Activated T-cell treated with anti-CD3 and anti-CD28 coated beads for 24 hours (primary cell): ENCODE results near the gene LPO.

ENCODE experiments used
- DNase-seq: peaks from one replicate; pipeline ENCODE4 v3.0.0-alpha.2; 2020; ENCODE audit warnings: low read depth

The LPO gene

DNA sequence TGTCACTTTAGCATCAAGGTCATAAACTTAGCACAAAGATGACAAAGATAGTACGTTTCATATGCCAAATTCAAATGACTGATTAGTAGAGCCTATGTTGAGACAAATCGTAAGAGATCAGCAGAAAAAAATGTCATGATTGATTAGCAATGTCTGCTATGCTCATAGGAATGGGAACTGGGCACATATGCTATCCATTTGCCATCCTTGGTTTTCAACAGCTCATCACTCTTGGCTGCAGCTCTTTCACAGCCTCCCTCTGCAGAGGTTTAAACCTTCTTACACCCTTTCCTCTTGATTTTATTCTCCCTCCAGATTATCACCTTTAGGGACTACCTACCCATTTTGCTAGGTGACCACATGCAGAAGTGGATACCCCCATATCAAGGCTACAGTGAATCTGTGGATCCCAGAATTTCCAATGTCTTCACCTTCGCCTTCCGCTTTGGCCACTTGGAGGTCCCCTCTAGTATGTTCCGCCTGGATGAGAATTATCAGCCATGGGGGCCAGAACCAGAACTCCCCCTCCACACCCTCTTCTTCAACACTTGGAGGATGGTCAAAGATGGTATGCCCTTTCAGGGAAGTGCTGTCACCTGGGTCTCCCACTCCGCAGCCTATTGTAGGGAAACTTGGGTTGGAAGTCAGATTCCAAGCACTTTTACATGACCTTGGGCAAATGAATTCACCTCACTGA, 26.2 kb downstream of the LPO start:
- DNase-seq = no peak

DNA sequence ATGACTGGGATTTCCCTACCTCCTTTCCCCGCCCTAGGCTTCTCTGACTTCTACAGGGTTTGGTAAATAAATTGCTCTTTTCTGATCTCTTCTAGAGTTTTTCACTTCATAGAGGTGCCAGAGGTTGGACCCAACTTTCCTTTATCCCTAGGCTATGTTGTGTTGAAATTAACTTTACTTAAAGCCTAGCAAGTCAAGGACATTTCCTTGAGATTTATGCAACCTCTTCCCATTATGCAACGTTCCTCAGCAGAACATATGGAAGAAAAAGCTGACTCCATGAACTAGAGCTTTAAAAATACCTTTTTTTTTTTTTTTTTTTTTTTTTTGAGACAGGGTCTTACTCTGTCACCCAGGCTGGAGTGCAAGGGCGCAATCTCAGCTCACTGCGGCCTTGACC, 26.9 kb downstream of the LPO start:
- no peak for DNase-seq

DNA sequence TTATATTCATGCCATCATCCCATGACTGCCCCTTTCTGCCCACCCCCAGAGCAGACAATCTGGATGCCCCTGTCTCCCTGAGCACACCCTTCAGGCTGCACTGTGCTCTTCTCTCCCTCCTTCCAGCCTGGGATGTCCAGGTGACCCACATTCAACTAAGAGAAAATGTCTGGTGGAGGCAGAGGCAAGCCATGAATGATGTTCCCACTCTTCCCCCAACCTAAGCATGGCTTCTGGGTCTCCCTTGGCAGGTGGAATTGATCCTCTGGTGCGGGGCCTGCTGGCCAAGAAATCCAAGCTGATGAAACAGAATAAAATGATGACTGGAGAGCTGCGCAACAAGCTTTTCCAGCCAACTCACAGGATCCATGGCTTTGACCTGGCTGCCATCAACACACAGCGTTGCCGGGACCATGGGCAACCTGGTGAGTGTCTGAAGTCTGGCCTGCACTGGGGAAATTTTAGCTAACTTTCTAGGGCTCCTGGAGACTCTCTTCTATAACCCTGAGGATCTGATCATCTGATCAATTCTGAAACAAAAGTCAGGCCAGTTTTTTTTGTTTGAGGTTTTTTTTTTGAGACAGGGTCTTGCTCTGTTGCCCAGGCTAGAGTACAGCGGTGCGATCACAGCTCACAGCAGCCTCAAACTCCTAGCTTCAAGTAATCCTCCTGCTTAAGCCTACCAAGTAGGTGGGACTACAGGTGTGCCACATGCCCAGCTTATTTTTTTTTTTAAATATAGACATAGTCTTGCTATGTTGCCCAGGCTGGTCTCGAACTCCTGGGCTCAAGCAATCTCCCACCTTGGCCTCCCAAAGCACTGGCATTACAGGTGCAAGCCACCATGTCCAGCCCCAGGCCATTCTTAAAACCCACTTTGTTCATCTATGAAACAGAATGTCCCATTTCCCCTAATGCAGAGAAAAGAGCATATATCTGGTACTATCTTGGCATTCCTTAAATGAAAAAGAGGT, 27.8 kb downstream of the LPO start:
- DNase-seq = no peak

DNA sequence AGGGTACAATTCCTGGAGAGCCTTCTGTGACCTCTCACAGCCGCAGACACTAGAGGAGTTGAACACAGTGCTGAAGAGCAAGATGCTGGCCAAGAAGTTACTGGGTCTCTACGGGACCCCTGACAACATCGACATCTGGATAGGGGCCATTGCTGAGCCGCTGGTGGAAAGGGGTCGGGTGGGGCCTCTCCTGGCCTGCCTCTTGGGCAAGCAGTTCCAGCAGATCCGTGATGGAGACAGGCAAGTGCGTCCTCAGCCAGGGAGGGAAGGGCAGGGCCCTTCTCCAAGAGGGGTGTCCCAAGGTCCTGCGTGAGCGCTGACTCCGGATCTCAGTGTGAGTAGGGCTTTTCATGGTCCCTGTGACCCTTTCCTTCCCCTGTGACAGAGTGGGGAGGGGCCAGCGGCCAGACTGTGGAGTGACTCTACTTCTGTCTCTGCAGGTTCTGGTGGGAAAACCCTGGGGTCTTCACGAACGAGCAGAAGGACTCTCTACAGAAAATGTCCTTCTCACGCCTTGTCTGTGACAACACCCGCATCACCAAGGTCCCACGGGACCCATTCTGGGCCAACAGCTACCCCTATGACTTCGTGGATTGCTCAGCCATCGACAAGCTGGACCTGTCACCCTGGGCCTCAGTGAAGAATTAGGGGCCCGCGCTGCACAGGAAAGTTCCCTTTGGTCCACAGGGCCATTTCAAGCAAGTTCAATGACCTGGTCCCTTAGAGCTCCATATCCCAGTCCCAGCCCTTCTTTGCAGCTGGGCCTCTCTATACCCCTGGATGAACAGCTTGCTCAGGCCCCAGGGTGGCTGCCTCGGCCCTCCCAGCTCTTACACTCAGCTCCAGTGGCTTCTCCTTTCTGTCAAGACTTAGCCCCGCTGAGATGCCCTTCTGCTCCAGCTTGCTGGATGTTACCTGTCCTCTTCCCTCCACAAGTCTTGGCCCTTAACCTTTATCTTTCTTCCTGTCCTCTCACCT, 29.3 kb downstream of the LPO start:
- DNase-seq = no peak

DNA sequence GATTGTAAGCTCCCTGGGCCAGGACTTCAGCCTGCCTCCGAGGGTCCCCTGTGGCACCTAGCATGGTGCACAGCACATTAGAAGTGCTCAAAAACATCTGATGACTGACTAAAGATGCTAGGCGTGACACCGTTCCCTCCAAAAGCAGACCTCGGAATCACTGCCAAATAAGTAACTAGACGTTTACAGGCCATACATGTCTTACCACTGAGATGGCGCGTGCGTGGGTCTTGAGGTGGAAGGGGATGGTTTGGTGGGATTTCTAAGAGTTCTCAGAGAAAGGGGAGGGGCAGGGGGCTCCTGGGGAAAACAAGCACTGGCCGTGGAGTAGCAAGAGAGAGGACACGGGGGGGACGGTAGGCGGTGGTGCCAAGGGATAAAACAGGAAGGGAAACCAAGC, 29.9 kb downstream of the LPO start:
- no peak for DNase-seq

DNA sequence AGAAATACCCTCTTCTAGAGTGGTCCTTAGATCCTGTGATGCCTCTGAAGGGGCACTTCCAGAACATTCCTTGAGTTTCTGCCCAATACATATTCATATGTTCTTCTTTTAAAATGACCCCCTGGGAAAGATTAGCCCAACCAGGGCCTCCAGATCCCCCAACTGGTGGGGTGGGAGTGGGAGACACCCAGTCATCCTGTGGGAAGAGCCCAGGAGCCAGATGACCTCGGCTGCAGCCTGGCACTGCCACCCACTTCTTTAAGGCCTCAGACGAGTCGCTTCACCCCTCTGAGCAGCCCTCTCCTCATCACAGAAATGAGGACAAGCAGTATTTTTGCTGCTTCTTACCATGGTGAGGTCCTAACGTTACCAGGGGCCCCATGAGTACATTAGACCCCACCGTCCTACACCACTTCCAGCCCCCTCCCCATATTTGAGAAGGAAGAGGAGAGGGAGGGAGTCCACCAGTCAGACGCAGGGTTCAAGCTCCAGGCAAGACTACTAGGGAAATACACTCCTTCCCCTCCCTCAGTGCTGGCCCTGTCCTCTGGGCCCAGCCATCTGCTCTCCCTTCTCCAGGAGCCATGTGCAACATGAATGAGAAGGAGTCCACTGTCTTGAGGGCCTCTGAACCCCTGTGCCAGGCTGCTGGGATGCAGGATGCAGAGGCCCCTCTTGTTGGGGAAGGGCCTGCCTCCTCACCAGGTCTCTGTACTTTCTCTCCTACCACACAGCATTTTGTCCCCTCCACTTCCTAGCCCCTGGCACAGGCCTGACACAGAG, 30.6 kb downstream of the LPO start:
- DNase-seq = no peak

DNA sequence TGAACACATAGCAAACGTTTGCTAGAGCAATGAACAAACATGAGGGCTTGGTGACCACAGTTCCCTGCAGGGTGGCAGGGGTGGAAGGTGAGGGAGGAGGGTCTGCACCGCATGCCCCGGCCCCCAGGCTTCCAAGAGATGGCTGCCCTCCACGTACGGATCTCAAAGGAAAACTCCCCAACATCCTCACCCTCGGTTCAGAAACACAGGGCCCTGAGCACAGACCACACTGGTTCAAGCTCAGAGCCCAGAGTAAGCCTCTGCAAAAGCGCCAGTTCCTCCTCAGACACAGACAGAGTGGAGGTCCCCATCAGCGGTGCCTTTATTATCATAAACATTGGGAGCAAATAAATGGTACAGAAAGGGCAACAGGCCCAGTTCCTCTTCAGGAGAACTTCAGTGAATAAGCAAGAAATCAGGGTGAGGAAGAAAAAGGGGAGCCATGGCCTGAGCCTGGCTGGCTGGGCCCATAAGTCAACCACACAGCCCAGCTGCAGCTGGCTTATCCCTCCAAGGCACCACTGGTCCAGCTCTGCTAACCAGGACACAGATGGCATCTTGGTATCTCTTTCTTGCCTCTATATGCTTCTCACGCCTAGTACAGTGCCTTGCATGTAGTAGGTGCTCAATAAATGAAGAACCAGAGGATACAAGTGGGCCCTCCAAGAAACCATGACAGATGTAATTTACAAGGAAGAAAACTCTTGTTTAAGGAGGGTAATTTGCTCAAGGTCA, 31.3 kb downstream of the LPO start:
- no peak for DNase-seq

DNA sequence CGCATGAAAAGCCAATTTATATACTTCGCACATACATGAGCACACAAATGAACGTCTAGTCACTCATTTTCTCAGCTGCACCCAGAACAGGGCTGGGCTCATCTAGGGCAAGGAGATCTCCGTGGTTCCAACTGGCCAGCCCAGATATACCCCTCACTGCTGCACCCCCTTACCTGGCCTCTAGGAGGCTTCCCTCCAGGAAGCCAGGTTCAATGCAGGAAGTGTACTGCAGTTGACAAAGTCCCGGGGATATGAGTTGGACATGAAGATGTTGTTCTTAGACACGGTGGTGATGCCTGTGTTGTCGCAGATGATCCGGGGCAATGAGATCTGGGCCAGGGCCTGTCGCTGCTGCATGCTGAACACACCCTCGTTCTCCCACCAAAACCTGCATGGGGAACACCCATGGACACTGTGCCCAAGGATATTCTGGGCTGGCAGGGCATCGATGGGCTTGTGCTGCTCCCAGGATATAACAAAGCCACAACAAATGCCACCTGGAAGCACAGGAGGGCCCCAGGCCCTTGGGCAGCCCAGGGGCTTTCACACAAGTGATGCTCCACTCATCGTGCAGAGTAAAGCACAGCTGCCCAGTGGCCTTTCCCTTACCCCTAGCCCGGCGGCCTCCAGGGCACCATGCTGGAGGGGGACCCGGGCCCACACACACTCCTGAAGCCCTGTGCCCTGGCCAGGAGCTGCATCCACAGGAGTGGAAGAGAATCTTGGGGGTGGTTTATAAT, 32.3 kb downstream of the LPO start:
- no peak for DNase-seq

DNA sequence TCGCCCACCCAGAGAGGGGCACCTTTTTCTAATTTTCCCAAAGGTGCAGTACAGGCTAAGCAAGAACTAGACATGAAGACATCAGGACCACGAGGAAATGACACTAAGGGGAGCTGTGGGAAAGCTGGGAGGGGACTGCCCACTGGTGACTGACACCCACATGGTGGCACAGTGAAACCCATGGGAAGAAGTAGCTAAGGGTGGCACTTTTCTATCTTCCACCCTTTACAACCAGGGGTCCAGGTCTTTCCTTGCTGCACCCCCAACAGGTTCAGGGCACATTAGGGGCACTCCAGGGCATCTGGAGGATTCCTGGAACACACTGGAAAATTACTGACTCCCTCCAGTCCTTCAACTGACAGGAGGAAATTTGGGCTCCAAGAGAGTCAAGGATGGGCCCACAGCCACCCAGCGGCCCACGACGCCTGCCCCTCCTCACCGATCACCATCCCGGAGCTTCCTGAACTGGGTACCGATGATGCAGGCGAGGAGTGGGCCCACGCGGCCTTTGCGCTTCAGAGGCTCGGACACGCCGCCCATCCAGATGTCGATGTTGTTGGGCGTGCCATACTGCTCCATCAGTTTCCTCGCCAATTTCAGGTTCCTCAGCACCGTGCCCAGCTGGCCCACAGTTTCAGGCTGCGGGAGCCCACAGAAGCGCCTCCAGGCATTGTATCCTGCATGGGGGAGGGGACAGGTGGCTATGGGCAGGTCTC, 33.0 kb downstream of the LPO start:
- no peak for DNase-seq

DNA sequence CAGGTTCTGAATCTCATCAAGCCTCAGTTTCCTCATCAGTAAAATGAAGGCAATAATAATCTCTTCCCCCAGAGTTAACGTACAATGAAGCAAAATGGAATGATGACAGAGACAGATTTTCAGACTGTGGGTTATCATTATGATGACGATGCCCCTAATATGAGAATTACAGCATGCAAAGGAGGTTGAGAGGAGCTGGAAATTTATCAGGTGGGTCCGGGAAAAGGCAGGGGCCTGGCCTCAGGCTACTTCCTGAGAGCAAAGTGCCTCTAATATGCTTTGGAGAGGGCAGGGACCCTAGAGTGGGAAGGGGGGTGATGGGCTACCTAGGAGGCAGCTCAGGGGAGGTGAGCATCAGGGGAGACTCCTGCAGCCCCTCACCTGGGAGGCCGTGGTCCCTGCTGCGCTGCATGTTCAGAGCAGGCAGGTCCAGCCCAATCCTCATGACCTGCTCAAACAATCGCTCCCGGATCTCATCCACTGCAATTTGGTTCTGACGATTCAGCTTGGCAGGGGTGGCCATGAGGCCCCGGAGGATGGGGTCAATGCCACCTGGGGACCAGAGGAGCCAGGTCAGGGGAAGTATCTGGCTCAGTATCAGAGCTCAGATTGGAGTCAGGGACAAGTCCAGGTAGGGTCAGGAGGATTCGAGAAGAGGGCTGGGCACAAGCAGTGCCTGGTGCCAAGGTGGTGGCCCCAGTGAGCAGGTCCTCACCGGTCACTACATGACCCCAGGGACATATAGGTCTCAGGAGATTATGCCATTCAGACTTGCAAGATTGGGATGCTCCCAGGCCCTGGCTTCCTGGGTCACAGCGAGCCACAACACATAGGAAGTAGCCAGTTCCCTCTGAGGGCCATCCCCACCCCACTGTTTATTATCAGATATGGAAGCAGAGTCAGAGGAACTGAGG, 34.2 kb downstream of the LPO start:
- no peak for DNase-seq

DNA sequence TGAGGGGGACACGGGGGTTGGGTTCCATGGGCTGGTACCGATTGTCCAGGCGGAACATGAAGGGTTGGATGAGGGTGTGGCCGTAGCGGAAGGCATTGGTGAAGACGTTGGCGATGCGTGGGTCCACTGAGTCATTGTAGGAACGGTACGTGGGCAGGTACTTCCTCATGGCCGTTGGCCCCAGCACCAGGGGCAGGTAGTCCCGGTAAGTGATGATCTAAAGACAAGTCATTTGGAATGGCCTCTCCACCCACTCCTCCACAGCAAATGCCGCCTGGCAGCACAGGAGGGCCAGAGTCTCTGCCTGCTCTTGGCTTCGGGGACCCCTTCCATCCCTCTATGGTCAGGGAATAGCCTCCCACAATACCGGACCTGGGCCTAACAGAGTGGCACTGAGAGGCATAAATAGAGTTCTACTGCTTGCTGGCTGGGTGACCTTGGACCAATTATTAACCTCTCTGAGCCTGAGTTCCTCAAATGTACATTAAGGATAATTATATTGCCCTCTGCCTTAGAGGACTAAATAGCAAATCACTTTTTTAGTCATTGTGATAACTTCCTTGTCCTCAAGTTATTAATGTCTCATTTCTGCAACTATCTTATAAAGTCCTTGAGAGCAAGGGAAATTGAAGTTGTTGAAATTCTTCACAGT, 35.2 kb downstream of the LPO start:
- no peak for DNase-seq

DNA sequence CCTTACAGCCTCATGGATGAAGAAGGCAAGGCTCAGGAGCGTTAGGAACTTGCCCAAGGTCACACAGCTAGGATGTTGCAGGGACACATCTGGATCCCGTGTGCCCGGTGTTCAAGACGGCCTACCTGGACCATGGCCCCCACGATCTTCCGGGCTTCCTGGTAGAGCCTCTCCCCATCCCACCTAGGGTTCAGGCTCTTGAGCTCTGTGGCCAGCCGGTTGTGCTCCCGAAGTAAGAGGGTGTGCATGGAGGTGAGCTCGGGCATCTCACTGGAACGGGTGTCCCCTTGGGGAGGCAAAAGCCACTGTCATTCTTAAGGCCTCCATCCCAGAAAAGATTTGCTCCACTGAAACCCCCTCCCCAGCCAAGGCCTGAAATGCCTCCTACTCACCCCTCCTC, 37.0 kb downstream of the LPO start:
- DNase-seq = no peak

DNA sequence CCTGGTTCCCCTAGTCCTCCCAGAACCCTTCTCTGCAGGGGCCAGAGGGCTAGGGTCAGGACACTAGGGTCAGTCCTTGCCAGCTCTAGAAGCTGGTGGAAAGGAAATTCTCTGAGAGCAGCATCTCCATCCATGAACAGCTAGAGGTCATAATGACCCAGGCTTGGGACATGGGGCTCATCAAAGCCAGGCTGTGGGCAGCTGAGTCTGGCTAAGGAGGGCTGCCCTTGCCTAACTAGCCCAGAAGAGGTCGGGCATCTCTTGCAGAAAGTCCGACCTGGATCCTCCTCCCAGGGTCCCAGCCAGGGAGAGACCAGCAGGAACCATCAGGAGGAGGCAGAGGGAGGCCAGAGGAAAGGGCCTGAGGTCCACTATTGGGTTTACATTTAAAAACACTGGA, 38.0 kb downstream of the LPO start:
- DNase-seq = no peak

DNA sequence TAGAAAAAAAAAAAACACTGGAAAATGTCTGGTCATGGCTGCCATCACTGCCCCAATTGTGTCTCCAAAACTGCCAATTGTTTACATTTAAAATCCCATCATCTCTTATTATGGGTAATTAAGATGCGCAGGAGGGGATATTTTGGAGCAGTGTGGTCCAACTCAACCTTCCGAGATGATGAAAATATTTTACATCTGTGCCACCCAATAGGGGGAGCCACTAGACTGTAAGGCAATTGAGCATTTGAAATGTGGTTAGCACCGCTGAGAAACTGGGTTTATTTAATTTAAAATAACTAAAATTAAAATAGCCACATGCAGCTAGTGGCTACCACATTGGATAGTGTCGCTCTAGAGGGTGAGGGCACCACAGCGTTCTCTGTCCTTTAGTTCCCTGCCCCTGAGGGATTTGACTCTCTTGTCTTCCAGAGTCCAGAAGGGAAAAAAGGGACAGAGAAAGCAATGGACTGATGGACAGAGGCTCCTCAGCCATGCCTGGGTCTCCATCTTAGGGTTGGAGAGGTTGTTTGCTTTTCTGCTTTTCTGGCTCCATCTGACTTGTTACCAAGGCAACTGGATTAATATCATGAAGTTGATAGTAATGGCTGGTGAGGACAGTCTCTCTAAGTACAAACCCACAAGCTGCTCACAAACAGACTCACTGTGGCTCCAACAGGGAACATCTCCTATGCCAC, 38.9 kb downstream of the LPO start:
- no peak for DNase-seq

DNA sequence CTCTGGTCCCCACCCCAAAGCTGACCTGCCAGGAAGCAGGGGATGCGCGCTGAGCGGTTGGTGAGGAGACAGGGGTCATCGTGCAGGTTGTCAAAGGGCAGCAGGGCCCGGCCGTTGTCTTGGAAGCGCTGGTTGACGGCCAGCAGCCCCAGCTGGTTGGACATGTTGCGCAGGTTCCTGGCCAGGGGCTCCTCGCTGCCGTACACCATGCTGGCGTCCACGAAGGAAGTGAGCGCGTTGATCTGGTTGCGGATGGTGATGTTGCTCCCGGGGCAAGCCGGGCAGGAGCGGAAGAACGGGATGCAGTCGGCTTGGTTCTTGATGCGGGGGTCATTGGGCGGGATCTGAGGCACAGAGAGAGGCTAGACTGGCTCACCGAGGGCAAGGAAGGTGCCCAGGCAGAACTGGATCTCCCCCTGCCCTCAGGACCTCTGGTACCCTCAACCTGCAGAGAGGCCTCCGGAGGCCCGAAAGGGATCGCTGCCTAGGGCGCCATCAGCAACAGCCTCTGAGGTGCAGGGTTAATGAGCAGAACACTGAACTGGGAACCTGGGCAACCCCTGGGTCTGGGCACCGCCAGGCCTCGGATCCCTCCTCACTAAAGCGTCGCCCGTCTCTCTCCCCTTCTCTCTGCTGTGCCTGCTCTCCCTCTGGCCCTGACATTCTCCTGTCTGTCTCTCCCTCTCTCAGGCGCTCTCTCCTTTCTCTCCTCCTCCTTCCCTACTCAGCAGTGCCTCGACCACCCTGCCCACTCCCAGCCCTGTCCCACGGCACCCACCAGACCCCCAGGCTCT, 39.6 kb downstream of the LPO start:
- DNase-seq = no peak

DNA sequence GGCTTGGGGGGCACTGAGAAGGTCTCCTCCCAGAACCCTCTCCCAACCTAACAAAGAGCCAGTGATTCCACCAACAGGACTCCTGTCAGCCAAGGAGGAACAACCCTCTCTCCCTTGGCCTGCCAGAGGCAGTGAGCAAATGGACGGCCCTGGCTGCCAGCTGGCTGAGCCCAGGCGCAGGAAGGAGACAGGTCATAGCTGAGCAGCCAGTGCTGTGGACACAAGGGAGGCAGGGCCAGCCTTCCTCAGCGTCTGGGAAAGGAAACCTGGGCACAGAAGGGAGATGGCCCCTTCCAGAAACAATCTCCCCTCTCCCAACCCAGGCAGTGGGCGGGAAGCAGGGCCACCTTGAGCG, 40.3 kb downstream of the LPO start:
- no peak for DNase-seq
